AG04449 (cell line): Measurements from ENCODE around the gene HS3ST2.
"Not testable (repeated sequence)": the region's sequence is repeated elsewhere in the genome, so short reads cannot be mapped to it uniquely, and the experiment has no call there.

Source experiments
- CTCF ChIA-PET: fragments of 350-600 bp; formaldehyde crosslinking; extraction: SDS; loops from one replicate; lab custom pipeline; 2021; ENCODE audit warnings: antibody characterized with exemption; lab: Yijun Ruan, JAX
- POLR2A ChIA-PET: fragments of 400-600, 350-600 bp; formaldehyde crosslinking; extraction: SDS; loops from one replicate; lab custom pipeline; 2020; ENCODE audit warnings: antibody characterized with exemption, inconsistent platforms; lab: Yijun Ruan, JAX
- DNase-seq: peaks from one replicate; pipeline ENCODE4 v3.0.0-alpha.2; 2010; ENCODE audit warnings: low read depth, low spot score
- H3K4me3 ChIP-seq: 2 replicates; pipeline ENCODE4 v1.5.1; 2011; ENCODE audit warnings: low read depth, mild to moderate bottlenecking, control low read depth, low read length
- CTCF ChIP-seq: IDR thresholded peaks from one replicate; pipeline ENCODE4 v1.5.1; 2011; ENCODE audit warnings: mild to moderate bottlenecking, moderate library complexity, low read length, control low read depth, inconsistent platforms; ENCODE audit not compliant: insufficient read depth; ENCODE audit errors: missing control alignments

The HS3ST2 gene

GRCh38 chr16:22933173-22933572 lies 119.2 kb downstream of the HS3ST2 start:
- CTCF ChIA-PET: no interaction called here
- no peak for TF ChIP-seq CTCF
- POLR2A ChIA-PET: no interaction called here
- DNase-seq: no peak
- H3K4me3 ChIP-seq: no peak overlapping the region

GRCh38 chr16:22934786-22935185 lies 120.8 kb downstream of the HS3ST2 start:
- POLR2A ChIA-PET: no interaction called here
- TF ChIP-seq CTCF: no peak
- CTCF ChIA-PET: no interaction called here
- H3K4me3 ChIP-seq: no peak overlapping the region
- no peak for DNase-seq

- POLR2A ChIA-PET: interaction anchor here (0.6 kb wide), 1 partner anchor 14 kb away, joined by 3 read pairs; no protein-coding TSS in a partner anchor
- H3K4me3 ChIP-seq: no peak overlapping the region
- CTCF ChIA-PET: interaction anchor here (1.0 kb wide), 1 partner anchor 10 kb away, joined by 3 read pairs; no protein-coding TSS in a partner anchor
- DNase-seq: no peak
- TF ChIP-seq CTCF: no peak
Observed at GRCh38 chr16:22937169-22937568, 123.2 kb downstream of the HS3ST2 start.

GRCh38 chr16:22938647-22939046 lies 124.7 kb downstream of the HS3ST2 start:
- no peak for DNase-seq
- POLR2A ChIA-PET: no interaction called here
- H3K4me3 ChIP-seq: no peak overlapping the region
- no peak for TF ChIP-seq CTCF
- CTCF ChIA-PET: no interaction called here

GRCh38 chr16:22939744-22940363 lies 125.9 kb downstream of the HS3ST2 start:
- POLR2A ChIA-PET, H3K4me3 ChIP-seq, CTCF ChIA-PET, DNase-seq: not testable (repeated sequence)

- no peak overlapping the region for H3K4me3 ChIP-seq
- POLR2A ChIA-PET: no interaction called here
- no peak for TF ChIP-seq CTCF
- CTCF ChIA-PET: no interaction called here
- DNase-seq: no peak
Observed at GRCh38 chr16:22941970-22942501, 128.1 kb downstream of the HS3ST2 start.

GRCh38 chr16:22942811-22943210 lies 128.8 kb downstream of the HS3ST2 start:
- ChIA-PET POLR2A (no interaction called here), CTCF (no interaction called here)
- no peak for DNase-seq
- H3K4me3 ChIP-seq: no peak overlapping the region
- no peak for TF ChIP-seq CTCF
